Measurements from ENCODE around the gene TNNT3. TPM values are rescaled to one million over a fixed set of nuclear protein-coding genes. Genes with fewer than 3 reads are reported as not detected.
A peak's percentile ranks its signal among the peaks of the same experiment; 100 is the strongest.

Gene TNNT3
- total RNA-seq, 1 donor from 2014 or later = 2.6 TPM

DNA sequence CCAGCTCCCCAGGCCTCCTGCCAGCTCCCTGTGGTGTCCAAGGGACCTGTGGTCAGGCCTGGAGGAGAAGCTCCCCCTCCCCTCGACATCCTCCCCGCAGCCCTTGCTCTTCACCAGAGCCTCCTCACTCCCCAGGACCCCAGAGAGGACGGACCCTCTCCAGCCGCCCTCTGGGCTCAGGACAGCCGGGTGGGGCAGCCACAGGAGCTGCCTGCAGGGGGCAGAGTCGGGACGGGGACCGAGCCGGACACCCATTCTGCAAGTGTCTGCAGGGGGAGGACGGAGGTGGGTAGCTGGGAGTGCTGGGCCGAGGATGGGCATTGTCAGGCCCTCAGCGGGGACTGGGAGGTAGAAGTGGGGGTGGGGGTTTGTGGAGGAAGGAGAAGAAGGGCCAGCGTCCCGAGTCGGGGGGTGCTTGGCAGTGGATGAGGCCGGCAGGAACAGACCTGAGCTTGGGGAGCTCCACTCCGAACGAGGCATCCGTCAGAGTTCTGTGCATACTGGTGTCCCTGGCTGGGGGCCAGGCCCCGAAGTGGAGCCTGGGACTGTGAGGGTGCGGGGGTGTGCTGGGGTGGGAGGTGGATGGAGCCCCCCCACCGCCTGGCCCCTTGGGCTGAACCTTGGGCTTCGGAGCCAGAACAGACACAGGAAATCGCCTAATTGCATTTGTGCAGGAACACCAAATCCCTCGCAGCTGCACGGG is 43.0 kb upstream of the TNNT3 start:
- Mint-ChIP-seq H3K36me3 (ENCODE audit: unreplicated experiment) (no peaks in the 10 kb centered on the region), H3K27ac (ENCODE audit: unreplicated experiment) (peak overlapping the region; percentile 95), H3K4me3 (ENCODE audit: unreplicated experiment) (peak overlapping the region; percentile 18), H3K4me1 (ENCODE audit: unreplicated experiment) (peaks cover 58% of the 10 kb centered on the region), H3K9me3 (ENCODE audit: unreplicated experiment) (no peaks in the 10 kb centered on the region), H3K27me3 (ENCODE audit: unreplicated experiment) (no peaks in the 10 kb centered on the region)
- DNase-seq (ENCODE audit: extremely low spot score, unreplicated experiment) = no peak
- TF ChIP-seq, protein P1, sequence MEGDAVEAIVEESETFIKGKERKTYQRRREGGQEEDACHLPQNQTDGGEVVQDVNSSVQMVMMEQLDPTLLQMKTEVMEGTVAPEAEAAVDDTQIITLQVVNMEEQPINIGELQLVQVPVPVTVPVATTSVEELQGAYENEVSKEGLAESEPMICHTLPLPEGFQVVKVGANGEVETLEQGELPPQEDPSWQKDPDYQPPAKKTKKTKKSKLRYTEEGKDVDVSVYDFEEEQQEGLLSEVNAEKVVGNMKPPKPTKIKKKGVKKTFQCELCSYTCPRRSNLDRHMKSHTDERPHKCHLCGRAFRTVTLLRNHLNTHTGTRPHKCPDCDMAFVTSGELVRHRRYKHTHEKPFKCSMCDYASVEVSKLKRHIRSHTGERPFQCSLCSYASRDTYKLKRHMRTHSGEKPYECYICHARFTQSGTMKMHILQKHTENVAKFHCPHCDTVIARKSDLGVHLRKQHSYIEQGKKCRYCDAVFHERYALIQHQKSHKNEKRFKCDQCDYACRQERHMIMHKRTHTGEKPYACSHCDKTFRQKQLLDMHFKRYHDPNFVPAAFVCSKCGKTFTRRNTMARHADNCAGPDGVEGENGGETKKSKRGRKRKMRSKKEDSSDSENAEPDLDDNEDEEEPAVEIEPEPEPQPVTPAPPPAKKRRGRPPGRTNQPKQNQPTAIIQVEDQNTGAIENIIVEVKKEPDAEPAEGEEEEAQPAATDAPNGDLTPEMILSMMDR (IDR thresholded peaks at IDR 0.05) = peak; percentile 66

DNA sequence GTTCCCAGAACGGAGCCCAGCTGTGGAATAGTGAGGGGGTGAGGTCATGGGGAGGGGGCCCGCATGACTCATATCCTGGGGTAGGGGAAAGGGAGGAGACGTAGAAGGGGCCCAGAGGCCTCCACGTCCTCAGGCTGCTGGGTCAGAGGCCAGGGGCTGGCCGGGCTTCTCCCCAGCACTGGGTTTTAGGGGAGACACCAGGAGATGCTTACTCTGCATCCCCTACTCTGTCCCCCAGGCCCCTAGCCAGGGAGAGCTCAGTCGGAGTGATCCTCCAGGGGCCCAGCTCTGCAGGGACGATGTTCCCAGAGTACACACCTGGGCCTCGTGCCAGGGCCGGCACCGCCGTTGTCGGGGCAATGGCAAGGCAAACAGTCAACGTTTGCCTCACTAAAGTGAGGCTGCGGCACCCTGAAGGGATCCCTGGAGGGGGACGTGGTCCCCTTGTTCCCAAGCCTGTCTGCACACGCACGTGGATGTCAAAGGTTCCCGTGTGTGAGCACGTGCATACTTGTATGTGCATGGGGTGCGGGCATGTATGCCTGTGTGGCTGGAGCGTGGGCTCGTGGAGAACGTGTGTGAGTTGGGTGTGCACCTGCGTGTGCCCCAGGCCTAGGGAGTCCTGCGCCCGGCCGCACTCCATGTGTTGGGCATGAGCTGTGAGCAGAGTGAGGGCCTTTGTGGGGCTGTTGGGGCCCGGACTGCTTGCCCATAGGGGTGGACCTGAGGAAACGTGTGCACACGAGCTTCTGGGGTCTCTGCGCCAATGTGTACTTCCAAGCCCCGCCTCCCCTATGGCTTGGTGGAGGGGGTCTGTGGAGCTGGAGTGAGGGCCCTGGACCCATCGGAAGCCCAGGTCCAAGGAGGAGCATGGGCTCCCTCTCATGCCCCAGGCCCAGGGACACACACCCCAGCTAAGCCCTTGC is 42.0 kb upstream of the TNNT3 start:
- Mint-ChIP-seq H3K36me3 (ENCODE audit: unreplicated experiment) (no peaks in the 10 kb centered on the region), H3K4me1 (ENCODE audit: unreplicated experiment) (peaks cover 51% of the 10 kb centered on the region), H3K27me3 (ENCODE audit: unreplicated experiment) (no peaks in the 10 kb centered on the region), H3K27ac (ENCODE audit: unreplicated experiment) (peak overlapping the region; percentile 95), H3K4me3 (ENCODE audit: unreplicated experiment) (no peak overlapping the region), H3K9me3 (ENCODE audit: unreplicated experiment) (no peaks in the 10 kb centered on the region)
- DNase-seq (ENCODE audit: extremely low spot score, unreplicated experiment) = no peak
- TF ChIP-seq, protein P1 (IDR thresholded peaks at IDR 0.05) = no peak

DNA sequence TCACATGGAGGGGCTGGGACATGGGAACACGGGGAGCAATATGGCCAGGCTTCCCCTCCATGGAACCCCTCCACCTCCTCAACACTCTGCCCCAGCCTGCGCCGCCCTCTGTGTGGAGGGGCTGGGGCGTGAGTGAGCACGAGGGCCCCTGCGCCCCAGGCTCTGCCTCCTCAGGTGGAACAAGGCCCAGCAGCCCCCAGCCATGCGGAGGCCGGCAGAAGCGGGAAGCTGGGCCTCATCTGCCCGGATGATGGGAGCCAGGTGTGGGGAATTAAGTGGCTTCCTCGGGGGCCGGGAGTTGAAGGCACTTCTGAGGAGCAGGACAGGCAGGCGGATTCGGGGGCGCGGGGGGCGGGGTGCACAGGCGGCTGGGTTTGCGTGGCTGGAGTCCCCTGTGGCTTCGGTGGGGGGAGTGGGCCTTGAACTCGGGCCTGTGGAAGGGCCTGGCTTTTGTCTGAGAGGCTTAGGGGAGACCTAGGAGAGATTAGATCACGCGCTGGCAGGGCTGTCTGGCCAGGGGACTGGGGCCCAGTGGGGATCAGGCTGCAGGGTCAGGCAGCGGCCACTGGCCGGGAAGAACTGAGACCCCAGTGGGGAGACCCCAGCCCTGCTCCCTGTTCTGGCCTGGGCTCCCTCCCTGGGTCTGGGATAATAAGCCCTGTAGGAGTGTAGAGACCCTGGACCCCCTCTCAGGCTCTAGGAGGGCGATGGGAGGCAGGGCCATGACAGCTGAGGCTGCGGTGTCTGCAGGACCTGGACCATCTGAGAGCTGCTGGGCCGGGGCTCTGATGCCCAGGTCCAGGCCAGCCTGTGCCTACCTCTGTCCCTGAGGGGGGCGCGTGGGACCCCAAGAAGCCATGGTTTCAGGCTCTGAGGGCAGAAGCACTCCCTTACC is 41.1 kb upstream of the TNNT3 start:
- peaks cover 44% of the 10 kb centered on the region for H3K4me1 Mint-ChIP-seq (ENCODE audit: unreplicated experiment)
- no peak overlapping the region for H3K4me3 Mint-ChIP-seq (ENCODE audit: unreplicated experiment)
- no peaks in the 10 kb centered on the region for H3K27me3 Mint-ChIP-seq (ENCODE audit: unreplicated experiment)
- H3K27ac Mint-ChIP-seq (ENCODE audit: unreplicated experiment) = peak overlapping the region; percentile 95
- H3K36me3 Mint-ChIP-seq (ENCODE audit: unreplicated experiment) = no peaks in the 10 kb centered on the region
- TF ChIP-seq, protein P1 (IDR thresholded peaks at IDR 0.05) = no peak
- no peak for DNase-seq (ENCODE audit: extremely low spot score, unreplicated experiment)
- no peaks in the 10 kb centered on the region for H3K9me3 Mint-ChIP-seq (ENCODE audit: unreplicated experiment)

DNA sequence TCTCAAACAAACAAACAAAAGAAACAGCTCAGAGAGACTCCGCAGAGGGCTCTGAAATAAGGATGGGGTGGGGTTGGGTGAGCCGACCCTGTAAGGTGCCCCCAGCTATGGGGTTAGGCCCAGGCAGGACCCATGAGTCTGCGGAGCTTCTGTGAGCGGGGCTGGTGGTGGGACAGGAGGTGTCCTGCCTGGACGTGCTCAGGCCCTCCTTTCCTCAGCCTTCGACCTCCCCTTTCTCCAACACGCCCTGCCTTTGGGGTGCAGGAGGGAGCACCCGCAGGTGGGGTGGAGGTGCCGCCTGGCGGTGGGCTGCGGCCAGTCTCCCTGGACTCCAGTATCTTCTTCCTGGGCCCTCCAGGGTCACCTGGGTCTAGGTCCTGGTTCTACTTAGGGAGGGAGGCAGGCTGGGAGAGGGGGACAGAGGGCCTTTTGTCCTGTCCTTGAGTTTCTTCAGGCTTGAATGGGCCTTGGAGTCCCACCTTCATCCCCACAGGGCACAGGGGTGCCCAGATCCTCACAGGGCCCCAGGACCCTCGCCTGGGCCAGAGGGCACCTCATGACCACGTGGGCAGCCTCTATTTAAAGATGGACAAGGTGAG is 40.1 kb upstream of the TNNT3 start:
- Mint-ChIP-seq H3K27me3 (ENCODE audit: unreplicated experiment) (no peaks in the 10 kb centered on the region), H3K36me3 (ENCODE audit: unreplicated experiment) (no peaks in the 10 kb centered on the region), H3K9me3 (ENCODE audit: unreplicated experiment) (no peaks in the 10 kb centered on the region), H3K27ac (ENCODE audit: unreplicated experiment) (peak overlapping the region; percentile 95), H3K4me3 (ENCODE audit: unreplicated experiment) (no peak overlapping the region), H3K4me1 (ENCODE audit: unreplicated experiment) (peaks cover 39% of the 10 kb centered on the region)
- no peak for DNase-seq (ENCODE audit: extremely low spot score, unreplicated experiment)
- TF ChIP-seq, protein P1 (IDR thresholded peaks at IDR 0.05) = no peak
